ENCODE data around the gene PRDM1.
A peak's percentile ranks its signal among the peaks of the same experiment; 100 is the strongest.

Gene PRDM1

DNA sequence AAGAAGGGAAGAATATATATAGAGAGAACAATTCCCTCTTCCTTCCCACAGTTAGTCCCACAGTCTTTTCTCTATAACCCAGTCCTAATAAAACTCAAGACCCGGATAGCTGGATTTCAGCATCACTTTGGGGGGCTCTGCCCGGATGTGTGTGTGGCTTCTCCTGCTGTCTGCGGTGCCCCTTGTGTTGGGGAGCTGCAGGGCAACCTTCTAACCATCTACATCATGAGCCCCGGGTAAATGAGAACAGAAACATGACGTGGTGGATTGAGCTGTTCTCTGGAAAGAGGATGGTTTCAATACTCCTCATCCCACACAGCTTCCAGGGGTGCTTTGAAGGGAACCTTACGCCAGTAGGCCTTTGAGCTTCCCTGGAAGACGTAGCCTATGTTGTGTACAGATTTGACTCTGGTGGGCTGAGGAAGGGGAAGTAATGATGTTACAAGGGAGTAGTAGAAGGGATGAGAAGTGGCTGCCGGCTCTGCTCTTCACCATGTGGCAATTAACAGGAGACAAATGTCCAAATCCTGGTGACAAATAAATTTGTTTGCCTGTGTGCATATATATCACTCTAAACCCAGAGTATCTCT is 13.5 kb upstream of the PRDM1 start:
- DNase-seq, result no peak

DNA sequence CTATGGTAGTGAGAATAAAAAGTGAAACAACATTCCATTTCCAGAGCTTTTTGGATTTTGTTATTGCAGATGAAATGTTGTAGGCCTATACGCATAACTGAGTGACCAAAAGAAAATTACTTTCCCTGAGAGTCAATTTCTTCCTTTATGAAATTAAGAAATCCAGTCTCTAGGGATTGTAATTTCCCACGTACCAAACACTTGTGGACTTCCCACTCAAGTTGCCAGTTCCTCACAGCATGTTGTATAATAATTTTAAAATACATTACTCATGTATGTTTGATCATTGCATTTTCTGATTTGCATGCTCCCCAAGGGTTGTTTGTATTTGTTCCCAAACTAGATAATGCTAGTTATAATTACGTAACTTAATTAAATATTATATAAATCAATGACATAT is 12.0 kb upstream of the PRDM1 start:
- DNase-seq, result no peak

DNA sequence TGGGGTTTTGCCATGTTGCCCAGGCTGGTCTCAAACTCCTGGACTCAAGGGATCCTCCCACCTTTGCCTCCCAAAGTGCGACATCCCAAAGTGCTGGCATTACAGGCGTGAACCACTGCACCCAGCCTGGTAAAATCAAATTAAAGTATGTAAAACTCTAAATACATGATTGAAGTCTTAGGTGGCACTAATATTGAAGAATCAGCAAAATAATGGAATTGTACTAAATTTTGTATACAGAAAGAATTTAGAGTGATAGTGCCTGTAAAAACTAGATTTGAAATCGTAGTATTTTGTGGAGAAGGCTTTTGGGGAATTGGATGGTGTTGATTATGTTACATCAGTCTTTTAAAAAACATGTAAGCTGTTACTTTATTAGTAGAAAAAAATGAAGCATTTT is 10.0 kb upstream of the PRDM1 start:
- DNase-seq, result no peak

- DNase-seq, result no peak
Measured at GRCh38 chr6:106077170-106077569, 9.0 kb upstream of the PRDM1 start.

DNA sequence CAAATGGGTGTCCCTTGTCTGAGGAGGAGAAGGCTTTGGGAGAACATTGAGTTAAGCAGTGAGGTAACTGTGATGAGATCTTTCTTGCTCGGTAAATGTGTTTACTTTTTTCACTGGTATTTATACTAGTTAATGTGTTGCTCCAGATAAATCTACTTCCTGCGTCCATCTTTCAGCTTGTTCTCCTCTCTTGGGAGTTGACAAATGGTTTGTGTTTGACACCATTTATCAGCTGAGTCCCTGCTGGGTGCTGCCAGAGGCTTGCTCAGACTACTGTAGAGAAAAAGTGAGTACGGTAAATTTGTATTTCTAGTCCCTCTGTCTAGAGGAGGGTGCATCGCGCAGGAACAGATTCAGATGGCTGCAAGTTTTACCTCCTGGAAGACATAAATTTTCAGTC is 8.3 kb upstream of the PRDM1 start:
- DNase-seq, result no peak

DNA sequence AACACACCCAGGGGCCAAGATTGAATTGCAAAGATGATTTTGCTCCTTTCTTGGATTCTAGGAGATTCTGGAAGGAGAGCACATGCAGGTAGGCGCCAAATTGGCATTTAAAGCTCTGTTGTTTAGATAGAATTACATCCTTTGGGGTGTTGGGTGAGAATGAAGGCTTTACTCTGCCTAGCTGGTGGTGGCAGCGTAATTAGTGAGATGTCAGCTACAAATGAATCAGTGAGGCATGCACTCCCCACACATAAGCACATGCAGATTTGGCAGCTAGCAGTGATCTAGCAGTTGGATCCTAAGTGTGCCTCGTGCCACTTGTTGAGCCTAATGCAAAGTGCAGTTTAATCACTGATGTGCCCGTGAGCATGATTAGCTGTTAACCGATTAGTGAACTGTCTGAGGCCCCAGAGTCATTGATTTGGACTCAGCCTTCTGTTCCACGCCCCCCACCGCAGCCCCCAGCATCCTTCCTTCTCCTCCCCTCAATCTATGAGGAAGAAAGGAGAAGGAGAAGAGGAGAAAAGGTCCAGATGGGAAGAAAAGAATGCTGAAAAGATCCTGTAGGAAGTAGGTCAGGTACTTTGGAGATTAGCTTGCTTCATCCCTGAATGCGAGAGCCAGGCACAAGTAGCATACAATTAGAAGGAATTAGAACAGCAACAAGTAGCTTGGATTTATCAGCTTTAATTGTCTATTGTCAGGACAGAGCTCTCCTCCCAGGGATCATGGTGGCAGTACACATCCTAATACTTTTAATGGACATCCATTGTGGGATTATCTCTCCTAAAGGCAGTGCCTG is 6.0 kb upstream of the PRDM1 start:
- DNase-seq, result no peak

DNA sequence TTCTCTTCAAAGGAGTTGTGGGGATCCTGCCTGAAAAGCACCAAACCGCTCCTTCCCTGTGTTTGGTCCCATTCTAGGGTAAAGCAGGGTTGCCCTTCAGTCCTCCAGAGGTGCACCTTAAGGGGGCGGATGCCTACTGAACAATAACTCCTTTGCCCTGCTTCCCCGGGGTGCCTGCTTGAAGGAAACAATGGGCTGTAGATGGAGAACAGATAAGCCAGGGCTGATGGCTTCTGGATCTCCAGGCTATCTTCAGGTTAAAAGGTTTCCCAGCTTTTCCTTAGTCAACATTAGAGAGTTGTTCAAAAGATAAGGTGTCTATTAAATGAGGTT is 5.4 kb upstream of the PRDM1 start:
- DNase-seq, result no peak

GRCh38 chr6:106081715-106082114 is 4.4 kb upstream of the PRDM1 start:
- no peak for DNase-seq

DNA sequence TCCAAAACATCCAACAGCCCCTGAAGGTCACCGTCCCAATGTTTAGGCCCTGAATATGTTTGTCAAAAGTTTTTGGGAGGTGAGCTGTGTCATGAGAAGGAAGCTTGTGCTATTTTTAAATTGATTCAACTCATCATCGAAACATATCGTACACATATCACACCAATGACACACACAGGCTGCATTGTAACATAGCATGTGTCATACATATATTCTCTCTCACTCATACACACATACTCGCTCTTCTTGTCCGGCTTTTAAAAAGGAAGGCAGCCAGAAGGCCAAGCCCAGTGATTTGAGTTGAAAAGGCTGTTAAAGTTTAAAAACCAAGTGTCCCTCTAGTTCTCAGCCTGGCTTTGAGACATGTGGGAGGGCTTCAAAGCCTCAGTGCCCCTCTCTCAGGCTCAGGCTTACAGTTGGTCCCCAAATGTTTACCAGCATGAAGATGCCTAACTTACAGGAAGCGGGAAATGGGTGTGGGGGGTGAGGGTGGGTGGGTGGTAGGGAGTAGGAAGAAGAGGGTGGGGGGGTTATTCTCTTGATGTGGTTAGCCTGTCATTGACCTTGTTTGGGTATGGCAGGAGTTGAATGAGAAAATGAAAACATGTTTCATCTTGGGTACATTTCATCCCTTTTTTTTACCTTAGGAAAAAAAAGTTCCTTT is 3.3 kb upstream of the PRDM1 start:
- DNase-seq, result no peak

DNA sequence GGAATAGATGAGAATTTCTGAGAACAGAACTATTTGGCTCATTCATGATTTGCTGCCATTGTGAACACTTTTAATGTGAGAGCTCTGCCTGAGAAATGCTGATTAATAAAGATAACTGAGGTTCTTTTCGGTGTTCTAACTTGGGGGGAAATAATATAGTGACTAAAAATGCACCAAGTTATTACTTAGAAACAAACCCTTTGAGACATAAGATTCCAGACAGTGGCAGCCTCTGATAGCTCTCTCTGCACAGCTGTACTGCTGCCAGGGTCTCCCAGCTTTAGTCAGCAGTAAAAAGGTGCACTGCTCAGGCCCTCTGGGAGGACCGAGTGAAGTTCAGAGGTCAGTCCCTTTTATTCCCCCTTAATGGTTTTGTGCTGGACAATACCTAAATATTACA is 2.5 kb upstream of the PRDM1 start:
- DNase-seq, result no peak

DNA sequence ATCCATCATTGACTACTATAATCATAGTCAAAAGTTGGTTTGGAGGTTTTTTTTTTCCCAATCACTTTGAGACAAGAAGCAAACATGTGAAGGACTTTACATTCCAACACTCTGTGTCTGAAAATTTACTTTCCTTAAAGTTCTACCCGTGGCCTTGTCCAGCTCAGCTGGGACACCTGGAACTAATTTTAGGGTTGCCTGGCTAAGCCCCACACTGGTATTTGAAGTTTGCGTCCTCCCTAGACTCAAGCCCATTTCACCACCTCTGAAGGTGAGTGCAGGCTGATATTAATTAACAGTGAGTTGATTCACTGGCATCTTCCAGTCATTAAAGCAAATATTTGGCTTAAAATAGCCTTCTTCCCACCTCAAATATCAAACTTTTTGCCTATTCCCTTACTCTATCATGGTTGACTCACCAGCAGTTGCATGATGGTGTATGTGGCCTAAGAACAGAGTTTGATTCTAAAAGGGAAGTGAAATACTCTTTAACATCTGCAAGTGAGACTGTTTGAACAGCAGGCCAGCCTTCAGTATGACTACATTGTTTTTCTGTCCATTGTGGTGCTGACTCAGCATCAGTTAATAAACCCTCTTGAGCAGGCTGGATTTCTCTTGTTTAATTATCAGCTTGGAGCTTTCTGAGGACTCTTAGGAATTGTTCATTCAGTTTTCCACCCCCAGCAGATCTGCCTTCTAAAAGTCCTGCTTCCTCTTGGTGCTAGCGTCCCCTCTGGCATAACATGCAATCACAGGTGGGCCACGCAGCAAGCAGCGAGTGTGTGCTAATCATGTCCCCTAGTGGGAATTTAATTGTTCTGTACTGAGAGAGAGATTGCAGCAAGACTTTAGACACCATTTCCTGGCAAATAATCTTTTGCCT is 1.8 kb upstream of the PRDM1 start:
- peak; percentile 3 for DNase-seq

DNA sequence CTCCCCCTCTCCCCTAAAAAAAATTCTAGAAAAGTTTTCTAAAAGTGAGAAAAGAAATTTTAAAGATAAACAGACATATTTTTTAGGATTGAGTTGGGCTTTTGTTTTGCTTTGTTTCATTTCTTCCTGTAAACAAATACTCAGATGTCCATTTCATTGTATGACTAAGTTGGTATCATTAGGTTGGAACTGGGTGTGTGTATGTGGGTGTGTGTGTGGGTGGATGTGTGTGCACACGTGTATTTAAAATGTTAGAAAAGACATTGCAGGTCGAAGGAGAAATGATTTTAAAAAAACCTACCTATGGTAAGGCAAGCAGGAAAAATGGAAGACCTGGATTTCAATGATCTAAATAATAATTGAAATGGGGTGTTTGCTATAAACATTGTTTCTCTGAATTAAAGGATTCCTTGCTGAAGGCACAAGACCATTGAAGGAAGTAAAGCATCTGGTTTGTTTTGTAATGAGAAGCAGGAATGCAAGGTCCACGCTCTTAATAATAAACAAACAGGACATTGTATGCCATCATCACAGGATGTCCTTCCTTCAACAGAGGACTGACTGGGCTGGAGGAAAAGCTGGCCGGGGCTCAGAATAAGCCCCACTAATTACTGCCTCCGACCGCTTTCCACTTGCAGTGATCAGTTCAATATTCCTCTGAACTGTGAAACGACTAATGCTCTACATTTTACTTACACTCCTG is 996 bp upstream of the PRDM1 start:
- no peak for DNase-seq

- no peak for DNase-seq
Measured at GRCh38 chr6:106085692-106085983, 498 bp upstream of the PRDM1 start.

DNA sequence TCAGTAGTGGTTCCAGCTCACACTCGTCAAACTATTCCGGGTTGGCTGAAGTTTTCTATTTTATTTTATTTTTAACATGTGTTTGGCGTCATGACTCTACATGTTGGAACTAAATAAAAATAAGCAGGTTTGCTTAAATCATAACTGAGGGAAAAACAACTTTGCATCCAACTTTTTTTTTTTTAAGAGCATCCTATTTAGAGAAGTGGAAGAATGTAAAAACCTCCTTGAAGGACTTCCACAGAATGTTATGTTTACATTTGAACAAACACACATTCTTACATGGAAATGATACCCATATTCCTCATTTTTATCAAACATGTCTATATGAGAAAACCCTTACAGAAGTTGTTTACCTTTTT is 659 bp downstream of the PRDM1 start:
- no peak for DNase-seq

DNA sequence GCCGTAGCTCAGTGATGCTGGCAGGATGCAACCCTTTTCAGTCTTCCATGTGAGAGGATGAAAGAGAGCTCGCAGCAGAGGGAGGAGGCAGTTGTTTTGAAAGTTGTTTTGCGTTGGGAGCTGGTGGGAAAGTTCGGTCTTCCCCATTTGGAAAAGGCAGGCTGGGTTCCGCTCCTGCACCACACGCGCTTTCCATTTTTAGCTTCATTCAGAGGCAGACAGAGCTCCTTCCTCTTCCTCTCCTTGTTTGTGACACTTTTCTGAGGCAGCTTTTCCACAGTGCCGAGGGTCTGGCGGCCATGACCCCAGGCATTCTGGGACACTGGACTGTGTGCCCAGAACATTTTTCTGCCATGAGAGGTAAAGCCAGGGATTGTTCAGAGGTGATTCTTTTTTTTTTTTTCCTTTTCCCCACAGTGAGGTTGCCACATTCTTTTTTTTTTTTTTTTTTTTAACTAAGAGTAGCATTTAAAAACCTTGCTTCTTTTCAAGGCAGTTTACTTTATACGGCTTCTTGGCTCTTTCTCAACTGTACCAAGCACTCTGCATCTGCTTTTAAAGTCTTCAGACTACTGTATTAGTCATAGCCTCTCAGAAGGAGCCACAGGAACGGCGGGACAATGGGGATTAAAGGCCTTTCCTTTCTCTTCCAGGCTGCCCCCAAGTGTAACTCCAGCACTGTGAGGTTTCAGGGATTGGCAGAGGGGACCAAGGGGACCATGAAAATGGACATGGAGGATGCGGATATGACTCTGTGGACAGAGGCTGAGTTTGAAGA is 1.6 kb downstream of the PRDM1 start:
- DNase-seq, result no peak

DNA sequence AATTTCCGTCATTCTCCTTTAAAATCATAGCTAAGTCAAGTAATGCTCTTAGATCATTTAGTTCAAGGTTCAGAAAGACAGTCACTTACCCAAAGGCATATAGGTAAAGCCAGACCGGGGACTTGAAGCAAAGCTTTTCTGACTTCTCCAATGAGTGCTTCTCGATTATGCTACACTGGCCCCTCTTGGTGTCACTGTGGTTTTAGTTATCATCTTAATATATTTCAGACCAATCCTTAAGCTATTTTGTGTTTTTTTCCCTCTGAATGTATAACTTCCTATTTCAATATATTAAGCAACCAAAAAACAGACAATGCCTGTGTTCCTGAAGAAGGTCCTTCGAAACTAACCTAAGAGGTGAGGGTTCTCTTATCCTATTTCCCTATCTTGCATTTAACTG is 3.9 kb downstream of the PRDM1 start:
- DNase-seq, result no peak

- no peak for DNase-seq
Measured at GRCh38 chr6:106092279-106092678, 6.1 kb downstream of the PRDM1 start.

DNA sequence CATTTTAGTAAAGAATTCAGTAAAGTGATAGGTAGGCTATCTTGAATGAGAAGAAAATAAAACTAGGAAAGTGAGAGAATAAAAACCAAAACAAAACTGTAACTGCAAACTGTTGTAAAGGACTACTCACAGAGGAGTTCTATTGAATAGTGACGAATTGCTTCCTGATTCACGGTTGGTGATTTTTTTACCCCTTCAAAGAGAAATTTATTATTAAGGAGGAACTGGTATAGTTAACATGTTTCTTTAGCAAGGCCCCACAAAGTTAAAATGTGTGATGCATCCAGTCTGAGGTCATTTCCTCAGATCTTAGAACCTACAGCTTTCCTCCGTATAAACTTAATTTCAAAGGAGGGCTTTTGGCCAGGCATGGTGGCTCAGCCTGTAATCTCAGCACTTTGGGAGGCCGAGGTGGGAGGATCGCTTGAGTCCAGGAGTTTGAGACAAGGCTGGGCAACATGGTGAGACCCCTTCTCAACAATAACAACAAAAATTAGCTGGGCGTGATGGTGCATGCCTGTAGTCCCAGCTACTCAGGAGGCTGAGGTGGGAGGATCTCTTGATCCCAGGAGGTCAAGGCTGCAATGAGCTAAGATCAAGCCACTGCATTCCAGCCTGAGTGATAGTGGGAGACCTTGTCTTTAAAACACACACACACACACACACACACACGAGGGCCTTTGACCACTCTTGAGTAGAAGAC is 8.3 kb downstream of the PRDM1 start:
- DNase-seq, result no peak

DNA sequence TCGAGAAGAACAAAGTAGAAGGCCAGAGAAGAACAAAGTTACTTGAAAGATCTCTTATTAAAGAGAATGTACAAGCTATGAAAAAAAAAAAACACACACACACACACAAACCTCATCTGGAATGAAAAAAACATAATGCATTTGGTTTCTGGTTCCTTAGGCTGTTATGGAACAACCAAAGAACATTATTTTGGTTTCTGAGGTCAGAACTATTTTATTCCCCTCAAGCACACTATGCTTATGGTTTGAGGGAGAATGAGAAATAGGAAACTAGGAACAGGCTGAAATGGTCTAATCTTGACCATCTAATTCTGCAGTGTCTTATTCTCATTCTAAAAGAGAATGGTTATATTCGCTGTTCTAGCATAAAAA is 8.8 kb downstream of the PRDM1 start:
- DNase-seq, result no peak

DNA sequence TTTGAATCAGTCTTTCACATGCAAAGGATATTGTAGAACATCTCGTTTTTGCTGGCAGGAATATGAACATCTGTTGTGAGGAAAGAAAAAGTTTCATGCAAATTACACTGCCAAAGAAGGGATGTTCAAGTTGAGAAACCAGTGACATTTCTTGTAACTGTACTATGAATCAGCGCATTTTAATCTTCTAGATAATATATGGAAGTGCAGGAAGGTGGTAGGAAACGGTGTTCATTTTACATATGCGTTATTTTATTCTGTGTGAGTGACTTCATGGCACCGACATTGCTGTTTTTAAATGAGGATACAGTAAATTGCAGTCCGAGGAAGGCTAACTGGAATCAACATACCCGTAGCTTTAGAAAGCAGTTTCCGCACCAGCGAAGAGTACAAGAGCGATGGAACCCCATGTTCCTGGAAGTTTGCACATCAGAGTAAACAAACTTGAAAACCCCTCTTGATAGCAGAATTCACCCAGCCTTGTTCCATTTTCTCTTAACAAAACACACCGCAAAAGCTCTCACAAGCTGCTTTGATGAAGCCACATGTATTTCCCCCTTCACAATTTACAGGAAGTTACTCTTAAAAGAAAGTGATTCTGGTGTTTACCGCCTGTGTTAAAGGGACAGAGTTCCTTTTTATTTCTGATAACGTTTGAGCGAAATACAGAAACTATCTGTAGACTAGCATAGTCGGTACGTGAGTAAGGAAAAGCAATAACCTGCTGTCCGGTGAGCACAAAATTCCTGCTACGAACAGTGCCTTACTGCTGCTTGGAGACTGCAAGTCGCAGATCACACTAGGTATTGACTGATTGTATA is 11.5 kb downstream of the PRDM1 start:
- DNase-seq, result no peak

Data from NCI-H2107 (cell line).